Neural progenitor cell (in vitro differentiated cells): ENCODE data around the gene PAX7. TPM values are rescaled to one million over a fixed set of nuclear protein-coding genes. Genes with fewer than 3 reads are reported as not detected.

Experiments
- DNase-seq: peaks from one replicate; pipeline ENCODE4 v3.0.0-alpha.2; 2016; ENCODE audit warnings: low spot score
- H2AFZ ChIP-seq: fragments of 200-600 bp; sonication (generic); replicated peaks from 2 replicates; pipeline ENCODE4 v1.6.1; 2016; ENCODE audit warnings: antibody characterized with exemption
- H3F3A ChIP-seq: fragments of 200-600 bp; sonication (generic); 2 replicates; pipeline ENCODE4 v1.6.1; 2016; ENCODE audit warnings: antibody characterized with exemption, low read depth
- H3K27ac ChIP-seq: fragments of 200-600 bp; sonication (generic); 2 replicates; pipeline ENCODE4 v1.5.1; 2016; ENCODE audit warnings: mild to moderate bottlenecking
- H3K27me3 ChIP-seq: fragments of 200-600 bp; sonication (generic); 2 replicates; pipeline ENCODE4 v1.6.1; 2016; ENCODE audit warnings: mild to moderate bottlenecking, moderate library complexity
- H3K36me3 ChIP-seq: fragments of 200-600 bp; sonication (generic); 2 replicates; pipeline ENCODE4 v1.5.1; 2016
- H3K4me1 ChIP-seq: fragments of 200-600 bp; sonication (generic); 2 replicates; pipeline ENCODE4 v1.6.1; 2016; ENCODE audit warnings: mixed run types
- H3K4me2 ChIP-seq: fragments of 200-600 bp; sonication (generic); 2 replicates; pipeline ENCODE4 v1.6.1; 2016
- H3K4me3 ChIP-seq: fragments of 200-600 bp; sonication (generic); 2 replicates; pipeline ENCODE4 v1.5.1; 2016
- H3K79me2 ChIP-seq: fragments of 200-600 bp; sonication (generic); 2 replicates; pipeline ENCODE4 v1.6.1; 2016; ENCODE audit warnings: low read depth
- H3K9ac ChIP-seq: fragments of 200-600 bp; sonication (generic); 2 replicates; pipeline ENCODE4 v1.6.1; 2016
- H3K9me3 ChIP-seq: fragments of 200-600 bp; sonication (generic); 2 replicates; pipeline ENCODE4 v1.5.1; 2016; ENCODE audit warnings: low read depth
- H4K20me1 ChIP-seq: fragments of 200-600 bp; sonication (generic); 2 replicates; pipeline ENCODE4 v1.6.1; 2016; ENCODE audit warnings: low read depth
- H3K27ac Mint-ChIP-seq: 3 replicates; pipeline ENCODE4 v1.8.0; 2021; ENCODE audit warnings: mixed read lengths
- H3K27me3 Mint-ChIP-seq: 2 replicates; pipeline ENCODE4 v1.8.0; 2022; ENCODE audit warnings: low read depth, mild to moderate bottlenecking, inconsistent platforms, moderate library complexity, mixed read lengths; ENCODE audit not compliant: insufficient read depth
- H3K36me3 Mint-ChIP-seq: 3 replicates; pipeline ENCODE4 v1.8.0; 2021; ENCODE audit warnings: mixed read lengths
- H3K4me1 Mint-ChIP-seq: 3 replicates; pipeline ENCODE4 v1.8.0; 2021; ENCODE audit warnings: mixed read lengths
- H3K4me3 Mint-ChIP-seq: 3 replicates; pipeline ENCODE4 v1.8.0; 2021; ENCODE audit warnings: mild to moderate bottlenecking, moderate library complexity, mixed read lengths
- H3K9me3 Mint-ChIP-seq: 3 replicates; pipeline ENCODE4 v1.8.0; 2020; ENCODE audit warnings: mixed read lengths
- CTCF ChIP-seq: fragments of 200-600 bp; sonication (generic); IDR thresholded peaks from 2 replicates; pipeline ENCODE4 v1.5.1; 2017; ENCODE audit warnings: antibody characterized with exemption, mild to moderate bottlenecking
- EZH2 ChIP-seq: fragments of 200-600 bp; sonication (generic); IDR thresholded peaks from 2 replicates; pipeline ENCODE4 v1.6.1; 2017; ENCODE audit warnings: antibody characterized with exemption, mild to moderate bottlenecking, moderate library complexity
- EZH2phosphoT487 ChIP-seq: fragments of 200-600 bp; sonication (generic); IDR thresholded peaks from 2 replicates; pipeline ENCODE4 v1.6.1; 2017; ENCODE audit warnings: antibody characterized with exemption
- total RNA-seq: library from RNA; depleted of rRNA; stranded (reverse); fragments of >200 nt; gene quantifications from 2 replicates; pipeline ENCODE4 v1.2.3, GENCODE V29; 2015; ENCODE audit warnings: low replicate concordance

The PAX7 gene
- total RNA-seq, 1 donor from 2014 or later = 0.06 TPM

GRCh38 chr1:18697541-18697940, 66.9 kb downstream of the PAX7 start:
- no peaks in the 10 kb centered on the region for H3K9me3 Mint-ChIP-seq
- H3K4me3 Mint-ChIP-seq = no peak overlapping the region
- Histone ChIP-seq H3F3A (no peaks in the 10 kb centered on the region), H4K20me1 (no peaks in the 10 kb centered on the region), H3K9me3 (no peaks in the 10 kb centered on the region), H3K4me1 (peaks cover 7% of the 10 kb centered on the region), H3K4me3 (no peak overlapping the region), H2AFZ (no peak overlapping the region), H3K27ac (no peak overlapping the region), H3K79me2 (no peaks in the 10 kb centered on the region), H3K36me3 (no peaks in the 10 kb centered on the region), H3K27me3 (peaks cover 82% of the 10 kb centered on the region), H3K4me2 (no peak overlapping the region), H3K9ac (no peak overlapping the region)
- peaks cover 4% of the 10 kb centered on the region for H3K27me3 Mint-ChIP-seq
- DNase-seq = no peak
- H3K27ac Mint-ChIP-seq = no peak overlapping the region
- H3K36me3 Mint-ChIP-seq = no peaks in the 10 kb centered on the region
- TF ChIP-seq EZH2phosphoT487 (no peak), CTCF (no peak), EZH2 (no peak)
- peaks cover 4% of the 10 kb centered on the region for H3K4me1 Mint-ChIP-seq

GRCh38 chr1:18700530-18700929, 69.9 kb downstream of the PAX7 start:
- H3F3A ChIP-seq = peaks cover 7% of the 10 kb centered on the region
- Mint-ChIP-seq H3K9me3 (no peaks in the 10 kb centered on the region), H3K4me3 (no peak overlapping the region)

GRCh38 chr1:18701183-18701582, 70.5 kb downstream of the PAX7 start:
- H2AFZ ChIP-seq = no peak overlapping the region
- Mint-ChIP-seq H3K27ac (no peak overlapping the region), H3K27me3 (peaks cover 4% of the 10 kb centered on the region), H3K9me3 (no peaks in the 10 kb centered on the region), H3K4me3 (no peak overlapping the region), H3K36me3 (no peaks in the 10 kb centered on the region), H3K4me1 (peaks cover 5% of the 10 kb centered on the region)
- H3K4me2 ChIP-seq = no peak overlapping the region
- H3K9me3 ChIP-seq = no peaks in the 10 kb centered on the region
- no peak for DNase-seq
- no peaks in the 10 kb centered on the region for H3K79me2 ChIP-seq
- H3K27ac ChIP-seq = no peak overlapping the region
- peaks cover 7% of the 10 kb centered on the region for H3F3A ChIP-seq
- TF ChIP-seq CTCF = no peak
- TF ChIP-seq EZH2 = no peak
- TF ChIP-seq EZH2phosphoT487 = no peak
- H3K27me3 ChIP-seq = peaks cover 82% of the 10 kb centered on the region
- H3K4me1 ChIP-seq = no peaks in the 10 kb centered on the region
- no peaks in the 10 kb centered on the region for H4K20me1 ChIP-seq
- no peak overlapping the region for H3K9ac ChIP-seq
- H3K4me3 ChIP-seq = no peak overlapping the region
- H3K36me3 ChIP-seq = no peaks in the 10 kb centered on the region

More at GRCh38 chr1:18700530-18700929, 69.9 kb downstream of the PAX7 start:
- Histone ChIP-seq H2AFZ (no peak overlapping the region), H3K4me3 (no peak overlapping the region), H4K20me1 (no peaks in the 10 kb centered on the region), H3K27me3 (peaks cover 82% of the 10 kb centered on the region), H3K27ac (no peak overlapping the region), H3K4me2 (no peak overlapping the region), H3K9me3 (no peaks in the 10 kb centered on the region), H3K9ac (no peak overlapping the region), H3K79me2 (no peaks in the 10 kb centered on the region), H3K4me1 (no peaks in the 10 kb centered on the region), H3K36me3 (no peaks in the 10 kb centered on the region)
- no peak for TF ChIP-seq EZH2
- TF ChIP-seq EZH2phosphoT487 = no peak
- no peak for TF ChIP-seq CTCF
- Mint-ChIP-seq H3K27ac (no peak overlapping the region), H3K27me3 (peaks cover 4% of the 10 kb centered on the region), H3K4me1 (peaks cover 5% of the 10 kb centered on the region), H3K36me3 (no peaks in the 10 kb centered on the region)
- no peak for DNase-seq
